Measurements from ENCODE around the gene IL24. TPM values are rescaled to one million over a fixed set of nuclear protein-coding genes. Genes with fewer than 3 reads are reported as not detected.

The IL24 gene
- total RNA-seq, 1 experiment from 2014 or later = 0.58 TPM

GRCh38 chr1:206915030-206915735 is 17.9 kb downstream of the IL24 start:
- ChIA-PET POLR2A (no interaction called here), CTCF (interaction anchor here (0.5 to 13.0 kb wide), 15 partner anchors 10 to 1285 kb away, joined by 3 to 297 read pairs (median 9); partner anchors contain the start of genes DYRK3, IL20 and IL24)
- TF ChIP-seq CTCF (IDR thresholded peaks at IDR 0.05; ENCODE audit: unreplicated experiment) = no peak
- Mint-ChIP-seq H3K4me3 (ENCODE audit: unreplicated experiment) (no peak overlapping the region), H3K9me3 (ENCODE audit: unreplicated experiment) (no peaks in the 10 kb centered on the region), H3K27ac (ENCODE audit: low read depth, unreplicated experiment) (no peak overlapping the region), H3K36me3 (ENCODE audit: insufficient read depth, unreplicated experiment) (no peaks in the 10 kb centered on the region), H3K4me1 (ENCODE audit: insufficient read depth, unreplicated experiment) (peaks cover 12% of the 10 kb centered on the region), H3K27me3 (ENCODE audit: insufficient read depth, unreplicated experiment) (peaks cover 43% of the 10 kb centered on the region)
- BruUV-seq (replicated peaks) = no TSS peak
- DNase-seq (ENCODE audit: unreplicated experiment) = no peak
- intact Hi-C loops (cut with micrococcal nuclease) = loop anchor here (10.0 kb wide), 1 partner anchor 490 kb away; no protein-coding TSS in a partner anchor

GRCh38 chr1:206916000-206916709 is 18.9 kb downstream of the IL24 start:
- H3K27me3 Mint-ChIP-seq (ENCODE audit: insufficient read depth, unreplicated experiment) = peaks cover 43% of the 10 kb centered on the region

GRCh38 chr1:206918076-206918475 is 20.8 kb downstream of the IL24 start:
- Mint-ChIP-seq H3K4me1 (ENCODE audit: insufficient read depth, unreplicated experiment) (no peaks in the 10 kb centered on the region), H3K27ac (ENCODE audit: low read depth, unreplicated experiment) (no peak overlapping the region), H3K36me3 (ENCODE audit: insufficient read depth, unreplicated experiment) (no peaks in the 10 kb centered on the region), H3K9me3 (ENCODE audit: unreplicated experiment) (no peaks in the 10 kb centered on the region), H3K4me3 (ENCODE audit: unreplicated experiment) (no peak overlapping the region), H3K27me3 (ENCODE audit: insufficient read depth, unreplicated experiment) (peaks cover 36% of the 10 kb centered on the region)
- intact Hi-C loops (cut with micrococcal nuclease) = loop anchor here (10.0 kb wide), 1 partner anchor 487 kb away; no protein-coding TSS in a partner anchor
- no TSS peak for BruUV-seq (replicated peaks)
- no peak for TF ChIP-seq CTCF (IDR thresholded peaks at IDR 0.05; ENCODE audit: unreplicated experiment)
- POLR2A ChIA-PET = interaction anchor here (0.7 kb wide), 1 partner anchor 104 kb away, joined by 3 read pairs; no protein-coding TSS in a partner anchor
- CTCF ChIA-PET = interaction anchor here (0.6 to 13.0 kb wide), 22 partner anchors 9 to 428 kb away, joined by 3 to 297 read pairs (median 5); partner anchors contain the start of genes C1orf116, DYRK3, EIF2D and IL20
- DNase-seq (ENCODE audit: unreplicated experiment) = no peak

More at GRCh38 chr1:206916000-206916709, 18.9 kb downstream of the IL24 start:
- intact Hi-C loops (cut with micrococcal nuclease) = loop anchor here (10.0 kb wide), 1 partner anchor 489 kb away; no protein-coding TSS in a partner anchor
- ChIA-PET POLR2A (interaction anchor here (0.6 to 1.0 kb wide), 2 partner anchors 38 to 61 kb away, joined by 3 to 4 read pairs; no protein-coding TSS in a partner anchor), CTCF (interaction anchor here (0.6 to 13.0 kb wide), 16 partner anchors 9 to 587 kb away, joined by 3 to 297 read pairs (median 4); partner anchors contain the start of genes DYRK3 and IL20)
- Mint-ChIP-seq H3K9me3 (ENCODE audit: unreplicated experiment) (no peaks in the 10 kb centered on the region), H3K27ac (ENCODE audit: low read depth, unreplicated experiment) (no peak overlapping the region), H3K36me3 (ENCODE audit: insufficient read depth, unreplicated experiment) (no peaks in the 10 kb centered on the region), H3K4me3 (ENCODE audit: unreplicated experiment) (no peak overlapping the region), H3K4me1 (ENCODE audit: insufficient read depth, unreplicated experiment) (peaks cover 5% of the 10 kb centered on the region)
- no peak for DNase-seq (ENCODE audit: unreplicated experiment)
- TF ChIP-seq CTCF (IDR thresholded peaks at IDR 0.05; ENCODE audit: unreplicated experiment) = no peak
- BruUV-seq (replicated peaks) = no TSS peak

Measured in MCF 10A (cell line).